Loucy (cell line): Measurements from ENCODE around the gene SORCS2.

Experiments used
- CTCF ChIP-seq: fragments of 200-600 bp; sonication (generic); conservative IDR thresholded peaks from 2 replicates; pipeline ENCODE4 v1.5.1; 2014; ENCODE audit warnings: mild to moderate bottlenecking, antibody characterized with exemption, low read length
- EZH2phosphoT487 ChIP-seq: fragments of 200-600 bp; IDR thresholded peaks from 2 replicates; pipeline ENCODE4 v1.6.1; 2018; ENCODE audit warnings: antibody characterized with exemption, mild to moderate bottlenecking, moderate library complexity, borderline replicate concordance

- TF ChIP-seq CTCF, result no peak
- no peak for TF ChIP-seq EZH2phosphoT487
Observed at GRCh38 chr4:7206385-7206784, 14.0 kb downstream of the SORCS2 start.
